Activated CD4-positive, alpha-beta T cell treated with anti-CD3 and anti-CD28 coated beads, Interleukin-10, Interleukin-2, amounts not matched to agents 100 ng/mL and 50 ng/mL, durations not matched to agents 16 hours and 8 hours (primary cell): Measurements from ENCODE around the gene CDK1.
"Not testable (repeated sequence)": the region's sequence is repeated elsewhere in the genome, so short reads cannot be mapped to it uniquely, and the experiment has no call there.

ENCODE experiments used
- DNase-seq: peaks from one replicate; pipeline ENCODE4 v3.0.0-alpha.2; 2020

Gene CDK1

GRCh38 chr10:60817398-60817805 lies 39.1 kb downstream of the CDK1 start:
- no peak for DNase-seq

GRCh38 chr10:60818134-60818770 lies 40.0 kb downstream of the CDK1 start:
- DNase-seq, result no peak

DNA sequence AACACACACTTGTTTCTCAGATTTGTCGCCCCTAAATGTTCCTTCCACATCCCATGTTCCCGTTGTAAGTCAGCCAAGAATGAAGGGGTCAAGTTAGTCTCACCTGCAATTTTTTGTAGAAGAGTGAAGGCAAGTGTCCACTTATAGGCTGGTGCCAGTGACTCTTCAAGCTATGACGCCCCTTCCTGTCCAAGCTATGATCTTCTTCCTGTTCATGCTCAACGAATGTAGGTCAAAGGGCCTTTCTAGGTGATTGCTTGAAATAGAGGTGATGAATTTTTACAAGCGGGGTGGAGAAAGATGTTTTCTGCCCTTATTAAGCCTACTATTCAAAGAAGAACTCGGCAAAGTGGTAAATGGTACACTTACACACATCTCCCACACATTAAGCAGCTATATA lies 41.0 kb downstream of the CDK1 start:
- no peak for DNase-seq

GRCh38 chr10:60820093-60820754 lies 41.9 kb downstream of the CDK1 start:
- no peak for DNase-seq

DNA sequence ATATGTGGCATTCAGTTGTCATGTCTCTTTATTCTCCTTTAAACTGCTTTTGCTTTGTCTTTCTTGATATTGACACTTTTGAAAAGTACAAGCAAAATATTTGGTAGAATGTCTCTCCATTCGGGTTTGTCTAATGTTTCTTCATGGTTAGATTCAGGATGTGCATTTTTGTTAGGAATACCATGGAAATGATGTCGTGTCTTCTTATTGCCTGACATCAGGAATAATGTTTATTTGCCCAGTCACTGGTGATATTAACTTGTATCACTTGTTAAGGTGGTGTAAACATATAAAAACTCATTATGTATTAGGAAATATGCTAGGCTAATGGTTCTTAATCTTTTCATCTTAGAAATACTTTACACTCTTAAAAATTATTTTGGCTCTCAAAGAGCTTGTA lies 43.4 kb downstream of the CDK1 start:
- no peak for DNase-seq

GRCh38 chr10:60822809-60823208 lies 44.5 kb downstream of the CDK1 start:
- no peak for DNase-seq

DNA sequence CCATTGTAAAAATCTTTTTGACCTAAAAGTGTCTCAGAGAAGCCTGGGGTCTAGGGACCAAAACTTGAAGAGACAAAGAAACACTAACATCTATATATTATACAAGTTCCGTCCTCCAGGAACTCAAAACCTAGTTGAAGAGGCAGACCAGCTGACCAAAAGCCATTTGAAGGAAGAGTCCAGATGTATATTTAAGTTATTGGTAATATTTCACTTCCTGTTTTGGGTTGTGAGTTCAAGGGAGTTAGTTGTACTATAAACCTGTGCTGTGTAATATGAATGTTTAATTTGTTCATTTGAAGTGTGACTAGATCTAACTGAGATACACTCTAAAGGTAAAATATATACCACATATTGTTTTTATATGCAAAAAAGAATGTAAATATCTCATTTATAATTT lies 45.0 kb downstream of the CDK1 start:
- DNase-seq, result no peak

DNA sequence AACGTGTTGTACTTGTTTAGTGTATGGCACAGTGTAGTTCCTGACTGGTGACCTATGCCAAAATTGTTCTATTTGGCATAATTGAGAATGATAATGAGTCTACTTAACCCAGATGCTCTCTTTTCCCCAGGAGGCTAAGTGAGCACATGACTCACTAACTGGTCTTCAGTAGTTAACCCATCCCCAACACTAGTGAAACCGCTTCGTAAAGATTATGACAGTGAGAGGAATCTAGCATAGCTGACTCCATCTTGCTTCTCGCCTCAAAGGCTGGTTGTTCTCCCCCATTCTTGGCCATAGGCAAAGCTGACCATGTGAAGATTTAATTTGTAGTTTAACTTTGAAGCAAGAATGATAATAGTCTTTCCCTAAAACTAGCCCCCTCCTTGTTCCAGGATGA lies 47.2 kb downstream of the CDK1 start:
- DNase-seq, result no peak

DNA sequence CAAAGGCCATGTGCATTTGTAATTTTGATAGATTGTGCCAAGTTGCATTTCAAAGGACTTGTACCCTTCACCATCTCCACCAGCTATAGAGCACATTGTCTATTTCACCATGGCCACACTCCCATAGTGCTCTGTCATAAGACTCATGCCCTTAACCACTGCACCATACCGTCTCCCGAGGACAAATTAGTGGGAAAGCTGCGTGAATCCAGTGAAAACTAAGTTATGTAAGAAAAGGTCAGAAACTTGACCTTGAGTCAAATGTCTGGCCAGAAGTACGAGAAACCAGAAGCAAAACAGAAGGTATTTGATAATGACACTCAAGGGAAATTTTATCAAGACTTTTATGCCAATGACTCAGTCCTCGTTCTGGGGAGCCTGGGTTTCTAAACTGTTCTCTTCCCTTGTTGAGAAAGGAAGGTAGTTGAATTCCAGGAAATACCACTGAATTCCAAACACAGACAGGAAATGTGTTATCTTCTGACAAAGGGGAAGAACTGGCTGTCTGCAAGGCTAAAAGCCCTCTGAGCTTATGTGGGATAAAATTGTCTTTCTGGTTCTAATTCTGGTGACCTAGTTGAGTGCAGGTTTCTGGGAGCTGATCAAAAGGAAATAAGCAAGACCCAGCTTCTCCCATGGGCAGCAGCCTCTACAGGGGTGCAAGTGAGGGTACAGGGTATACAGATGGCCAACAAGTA lies 49.7 kb downstream of the CDK1 start:
- DNase-seq, result no peak

DNA sequence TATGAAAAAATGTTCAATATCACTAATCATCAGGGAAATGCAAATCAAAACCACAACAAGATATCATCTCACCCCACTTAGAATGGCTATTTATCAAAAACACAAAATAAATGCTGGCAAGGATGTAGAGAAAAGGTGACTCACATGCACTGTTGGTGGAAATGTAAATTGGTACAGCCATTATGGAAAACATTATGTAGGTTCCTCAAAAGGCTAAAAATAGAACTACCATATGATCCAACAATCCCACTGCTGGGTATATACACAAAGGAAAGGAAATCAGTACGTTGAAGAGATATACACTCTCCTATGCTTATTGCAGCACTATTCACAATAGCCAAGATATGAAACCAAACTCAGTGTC lies 50.2 kb downstream of the CDK1 start:
- DNase-seq, result no peak

- DNase-seq, result not testable (repeated sequence)
These were observed 53.9 kb downstream of the CDK1 start for GRCh38 chr10:60832136-60832535.

DNA sequence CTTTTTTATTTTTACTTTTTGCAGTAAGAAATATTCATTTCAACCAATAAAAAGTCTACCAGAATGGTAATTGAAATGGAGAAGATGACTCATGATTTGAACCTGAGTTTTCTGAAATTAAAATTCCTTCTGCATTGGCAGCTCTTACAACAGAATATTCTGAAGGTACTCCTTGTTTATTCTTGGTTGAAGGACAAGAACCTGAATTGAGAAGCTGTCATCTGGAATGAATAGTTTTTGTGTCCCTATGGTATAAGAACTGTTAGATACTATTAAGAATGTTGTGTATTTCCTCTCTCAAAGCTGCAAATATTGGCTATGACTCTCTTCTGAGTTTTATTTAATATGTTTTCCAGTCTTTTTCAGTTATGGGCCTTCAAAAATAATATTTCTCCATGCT lies 56.1 kb downstream of the CDK1 start:
- no peak for DNase-seq

DNA sequence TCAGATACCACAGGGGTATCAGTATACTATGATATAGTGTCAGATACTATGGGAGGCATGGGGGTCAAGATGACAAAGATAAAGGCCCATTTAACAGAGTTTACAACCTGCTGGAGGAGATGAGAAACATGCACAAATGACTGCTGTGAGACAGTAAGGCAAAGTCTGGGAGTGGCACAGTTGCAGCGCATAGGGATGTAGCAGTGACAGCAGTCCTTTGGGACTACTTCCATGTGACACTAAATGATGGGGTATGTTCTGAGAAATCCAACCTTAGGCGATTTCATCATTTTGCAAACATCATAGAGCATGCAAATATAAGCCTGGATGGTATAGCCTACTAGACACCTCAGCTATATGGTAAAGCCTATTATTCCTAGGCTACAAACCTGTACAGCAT lies 56.8 kb downstream of the CDK1 start:
- DNase-seq, result no peak

- not testable (repeated sequence) for DNase-seq
These were observed 62.9 kb downstream of the CDK1 start for GRCh38 chr10:60841227-60841626.

DNA sequence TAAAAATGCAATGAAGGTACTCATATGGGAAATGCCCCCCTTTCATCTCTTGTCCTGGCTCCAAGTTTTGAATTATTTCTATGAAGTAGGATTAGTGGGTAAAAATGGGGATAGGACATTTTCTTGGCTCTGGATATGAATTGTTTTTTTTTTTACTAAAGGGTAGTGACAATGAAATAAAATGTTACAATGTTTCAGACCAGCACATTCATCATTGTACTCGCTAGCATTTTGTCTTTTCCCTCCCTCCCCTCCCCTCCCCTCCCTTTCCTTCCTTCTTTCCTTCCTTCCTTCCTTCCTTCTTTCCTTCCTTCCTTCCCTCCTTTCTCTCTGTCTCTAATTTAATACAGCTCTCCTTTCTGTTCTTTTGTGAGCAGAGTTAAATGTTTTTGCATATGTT lies 64.4 kb downstream of the CDK1 start:
- DNase-seq, result no peak
